CD4-positive, alpha-beta T cell treated with Interleukin-2 at 100 ng/mL for 4 hours (primary cell): ENCODE measurements around the gene SCCPDH.
"Not testable (repeated sequence)": the region's sequence is repeated elsewhere in the genome, so short reads cannot be mapped to it uniquely, and the experiment has no call there.

Source experiments
- DNase-seq: peaks from one replicate; pipeline ENCODE4 v3.0.0-alpha.2; 2020; ENCODE audit warnings: low spot score

Gene SCCPDH

DNA sequence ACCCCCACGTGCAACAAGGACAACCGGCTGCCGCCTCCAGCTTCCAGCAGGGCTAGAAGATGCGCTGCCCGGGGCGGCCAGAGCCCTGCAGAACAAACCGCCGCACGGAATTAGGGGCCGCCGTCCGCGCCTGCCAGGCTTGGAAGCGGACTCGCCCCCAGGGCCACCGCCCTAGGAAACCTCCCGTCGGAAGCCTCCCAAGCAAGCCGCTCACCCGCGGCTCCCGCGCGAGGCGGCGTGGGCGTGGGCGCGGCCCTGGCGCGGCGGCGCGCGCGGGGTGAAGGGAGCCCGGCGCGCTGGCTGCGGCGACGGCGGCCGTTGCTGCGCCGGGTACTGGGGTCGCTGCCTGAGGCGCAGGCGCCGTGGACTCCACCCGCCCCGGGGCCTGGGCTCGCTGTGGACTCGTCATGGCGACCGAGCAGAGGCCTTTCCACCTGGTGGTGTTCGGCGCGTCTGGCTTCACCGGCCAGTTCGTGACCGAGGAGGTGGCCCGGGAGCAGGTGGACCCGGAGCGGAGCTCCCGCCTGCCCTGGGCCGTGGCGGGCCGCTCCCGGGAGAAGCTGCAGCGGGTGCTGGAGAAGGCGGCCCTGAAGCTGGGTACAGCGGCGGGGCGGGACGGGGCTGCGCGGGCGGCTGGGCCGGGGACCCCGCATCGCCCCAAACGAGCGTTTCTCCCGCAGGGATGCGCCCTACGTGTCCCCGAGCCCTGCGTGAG lies at the start of gene SCCPDH:
SCCPDH (plus strand) TSS at position 394 of the 715 bp plus-strand sequence; CDS start at position 408, 14 bp downstream.
- peak; percentile 60 for DNase-seq

DNA sequence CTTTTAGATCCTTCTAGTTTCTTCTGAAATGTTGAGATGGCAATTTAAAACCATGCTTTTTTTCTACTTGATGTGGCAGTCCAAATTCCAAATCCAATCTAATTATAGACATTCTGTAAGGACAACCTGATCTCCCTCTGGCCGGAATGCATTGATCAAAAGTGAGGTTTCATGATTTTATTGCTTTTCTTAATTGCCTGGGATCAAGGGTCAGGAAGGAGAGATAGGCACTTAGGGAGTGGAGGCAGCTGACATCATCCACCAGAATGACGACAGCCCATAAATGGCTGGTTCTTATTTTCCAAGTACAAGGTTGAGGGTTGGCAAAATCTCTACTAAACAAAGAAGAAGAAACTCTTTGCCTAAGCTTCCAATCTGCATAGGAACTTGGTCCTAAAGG lies 46.4 kb upstream of the SCCPDH start:
- no peak for DNase-seq

- no peak for DNase-seq
Measured at GRCh38 chr1:246678816-246679793, 45.1 kb upstream of the SCCPDH start.

GRCh38 chr1:246679794-246680177 lies 44.4 kb upstream of the SCCPDH start:
- DNase-seq = no peak

GRCh38 chr1:246680190-246680589 lies 44.0 kb upstream of the SCCPDH start:
- no peak for DNase-seq

GRCh38 chr1:246680696-246681130 lies 43.5 kb upstream of the SCCPDH start:
- DNase-seq = no peak

DNA sequence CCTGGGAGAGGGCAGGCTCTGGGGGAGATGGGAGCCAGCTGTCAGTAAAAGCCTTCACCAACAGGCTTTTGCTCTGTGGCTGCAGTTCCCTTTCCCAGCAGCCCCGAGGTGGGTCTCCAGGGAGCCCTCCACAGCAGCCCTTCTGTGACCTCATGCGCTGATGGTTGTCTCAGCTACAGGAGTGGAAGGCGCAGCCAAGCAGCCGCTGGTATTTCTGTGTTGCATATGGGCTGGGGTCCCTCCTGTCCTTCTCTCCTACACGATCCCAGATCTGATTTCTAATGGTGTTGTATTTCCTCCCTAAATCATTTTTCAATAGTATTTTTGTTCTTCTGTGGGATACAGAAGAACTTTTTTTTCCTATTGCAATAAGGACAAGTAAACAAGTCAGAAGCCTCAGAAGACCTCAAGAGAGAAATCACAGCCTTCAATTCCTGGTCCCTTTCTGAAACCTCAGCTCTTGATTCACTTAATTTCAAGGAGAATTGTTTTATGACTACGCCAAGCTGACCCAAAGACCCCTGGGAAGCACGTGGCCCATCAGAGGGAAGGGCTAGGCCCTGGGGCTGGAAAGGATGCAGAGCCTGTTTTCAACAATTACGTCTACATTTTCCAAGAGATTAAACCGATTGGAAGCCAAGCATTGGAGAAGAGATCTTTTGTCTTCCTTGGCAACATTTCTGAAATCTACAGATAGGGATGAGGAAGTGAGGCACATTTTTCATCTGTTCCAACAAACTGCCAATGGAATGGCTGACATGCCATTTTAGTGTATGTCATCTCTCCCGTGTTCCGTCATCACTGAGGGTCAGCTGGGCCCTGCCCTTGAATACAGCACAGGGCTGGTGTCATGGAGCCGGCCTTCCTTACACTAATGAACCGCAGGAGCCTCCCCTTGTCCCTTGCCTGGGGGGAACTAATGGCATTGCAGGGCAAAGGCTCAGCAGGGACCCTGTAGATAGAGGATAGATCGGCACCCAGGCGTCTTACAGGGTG lies 42.0 kb upstream of the SCCPDH start:
- no peak for DNase-seq

DNA sequence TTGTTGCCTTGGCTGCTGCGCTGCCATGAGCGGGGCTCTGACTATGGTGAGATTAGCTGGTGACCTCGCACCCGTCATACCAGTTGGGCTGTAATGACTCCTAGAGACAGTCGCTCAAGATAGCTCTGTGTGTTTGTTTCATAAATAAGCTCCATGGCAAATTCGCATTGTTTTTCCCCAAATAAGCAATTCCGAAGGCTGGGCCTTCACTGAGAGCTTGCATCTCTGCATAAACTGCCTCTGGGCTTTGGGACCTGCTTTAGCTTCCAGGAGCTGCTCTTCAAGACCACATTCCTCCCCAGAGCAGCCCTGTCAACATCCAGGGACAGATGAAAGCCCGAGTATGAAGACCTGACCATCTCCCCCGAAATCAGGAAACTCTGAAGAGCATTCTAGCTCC lies 40.7 kb upstream of the SCCPDH start:
- no peak for DNase-seq

- no peak for DNase-seq
Measured at GRCh38 chr1:246687002-246687401, 37.2 kb upstream of the SCCPDH start.

GRCh38 chr1:246689409-246690008 lies 34.7 kb upstream of the SCCPDH start:
- peak; percentile 60 for DNase-seq

- DNase-seq = no peak
Measured at GRCh38 chr1:246690100-246690499, 34.1 kb upstream of the SCCPDH start.

- no peak for DNase-seq
Measured at GRCh38 chr1:246691622-246692495, 32.4 kb upstream of the SCCPDH start.

DNA sequence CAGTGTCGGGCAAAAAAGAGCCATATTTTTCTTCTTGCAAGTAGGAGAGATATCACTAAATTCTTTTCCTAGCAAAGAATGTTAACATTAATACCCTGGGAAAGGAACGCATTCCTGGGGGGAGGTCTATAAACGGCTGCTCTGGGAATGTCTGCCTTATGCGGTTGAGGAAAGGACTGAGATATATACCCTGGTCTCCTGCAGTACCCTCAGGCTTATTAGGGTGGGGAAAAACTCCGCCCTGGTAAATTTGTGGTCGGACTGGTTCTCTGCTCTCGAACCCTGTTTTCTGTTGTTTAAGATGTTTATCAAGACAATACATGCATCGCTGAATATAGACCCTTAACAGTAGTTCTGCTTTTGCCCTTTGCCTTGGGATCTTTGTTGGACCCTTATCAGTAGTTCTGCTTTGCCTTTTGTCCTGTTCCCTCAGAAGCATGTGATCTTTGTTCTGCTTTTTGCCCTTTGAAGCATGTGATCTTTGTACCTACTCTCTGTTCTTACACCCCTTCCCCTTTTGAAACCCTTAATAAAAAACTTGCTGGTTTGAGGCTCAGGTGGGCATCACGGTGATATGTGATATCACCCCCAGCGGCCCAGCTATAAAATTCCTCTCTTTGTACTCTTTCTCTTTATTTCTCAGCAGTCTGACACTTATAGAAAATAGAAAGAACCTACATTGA lies 29.9 kb upstream of the SCCPDH start:
- not testable (repeated sequence) for DNase-seq

DNA sequence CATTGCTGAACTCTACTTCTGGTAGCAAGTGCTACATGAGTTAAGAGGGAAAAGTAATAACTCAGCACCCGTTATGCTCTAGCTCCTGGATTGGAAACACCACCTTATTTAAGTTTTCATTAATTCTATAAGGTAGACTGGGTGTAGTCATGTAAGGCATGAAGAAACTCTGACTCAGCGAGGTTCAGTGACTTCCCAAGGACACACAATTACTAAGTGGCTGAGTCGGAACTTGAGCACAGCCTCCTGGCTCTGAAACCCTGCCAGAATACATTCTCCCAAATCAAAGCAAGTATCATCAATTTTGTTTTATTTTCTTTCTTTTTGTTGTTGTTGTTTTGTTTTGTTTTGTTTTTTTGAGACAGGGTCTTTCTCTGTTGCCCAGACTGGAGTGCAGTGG lies 29.1 kb upstream of the SCCPDH start:
- no peak for DNase-seq

DNA sequence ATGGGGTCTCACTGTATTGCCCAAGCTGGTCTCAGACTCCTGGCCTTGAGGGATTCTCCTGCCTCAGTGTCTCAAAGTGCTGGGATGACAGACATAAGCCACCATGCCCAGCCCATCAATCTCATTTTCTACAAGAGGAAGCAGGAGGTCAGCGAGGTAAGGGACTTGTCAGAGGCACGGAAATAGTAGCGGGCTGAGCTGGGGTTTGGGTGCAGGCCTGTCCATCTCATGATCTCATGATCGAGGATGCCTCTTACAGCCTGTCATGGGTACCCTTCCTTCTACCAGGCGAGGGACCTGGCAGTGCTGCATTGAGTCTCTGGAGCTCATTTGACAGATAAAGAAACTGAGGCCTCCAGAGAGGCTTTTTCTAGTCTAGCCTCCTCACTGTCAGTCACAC lies 28.5 kb upstream of the SCCPDH start:
- no peak for DNase-seq

DNA sequence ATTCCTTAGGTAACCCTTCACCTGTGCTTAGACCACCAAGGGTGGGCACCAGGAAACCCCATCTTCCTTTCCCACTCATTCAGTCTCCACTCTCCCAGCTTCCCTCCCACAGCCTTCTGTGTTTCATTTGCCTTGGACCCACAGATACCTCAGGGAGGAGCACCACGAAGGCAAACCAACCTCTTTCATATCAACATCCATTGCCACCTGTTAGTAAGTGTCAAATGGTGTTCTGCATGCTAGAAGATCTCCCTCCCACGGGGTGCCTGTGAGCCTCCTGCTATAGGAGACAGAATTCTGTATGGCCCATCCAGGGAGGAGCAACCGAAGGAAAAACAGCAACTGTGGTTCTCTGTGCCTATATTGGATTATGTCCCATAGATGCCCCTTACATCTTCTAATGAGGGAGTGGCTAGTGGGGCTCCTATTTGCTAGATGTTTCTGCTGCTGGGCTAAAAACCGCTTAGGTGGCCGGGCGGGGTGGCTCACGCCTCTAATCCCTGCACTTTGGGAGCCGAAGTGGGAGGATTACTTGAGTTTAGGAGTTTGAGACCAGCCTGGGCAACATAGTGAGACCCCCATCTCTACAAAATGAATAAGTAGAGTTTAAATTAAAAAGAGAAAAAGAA lies 25.6 kb upstream of the SCCPDH start:
- no peak for DNase-seq

- peak; percentile 82 for DNase-seq
Measured at GRCh38 chr1:246699095-246699735, 25.0 kb upstream of the SCCPDH start.

DNA sequence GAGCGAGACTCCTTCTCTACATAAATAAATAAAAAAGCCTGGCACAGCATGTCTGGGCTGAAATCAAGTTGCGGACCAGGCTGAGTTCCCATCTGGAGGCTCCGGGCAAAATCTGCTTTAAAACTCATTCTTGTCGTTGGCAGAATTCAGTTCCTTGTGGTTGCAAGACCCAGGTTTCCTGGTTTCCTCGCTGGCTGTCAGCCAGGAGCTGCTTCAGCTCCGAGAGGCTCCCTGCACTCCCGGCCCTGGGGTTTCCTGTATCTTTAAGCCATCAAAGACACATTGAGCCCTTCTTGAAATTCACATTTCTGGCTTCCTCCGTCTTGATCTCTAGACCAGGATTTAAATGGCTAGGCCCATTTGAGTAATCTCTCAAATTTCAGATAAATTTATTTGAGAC lies 20.6 kb upstream of the SCCPDH start:
- no peak for DNase-seq

GRCh38 chr1:246705368-246705767 lies 18.8 kb upstream of the SCCPDH start:
- DNase-seq = no peak
